Activated T-helper 9 cell treated with anti-CD3 and anti-CD28 coated beads, Interleukin-2, amount 50 U/mL, for 16 hours (primary cell): ENCODE data around the gene IKBKE.

Source experiments
- DNase-seq: peaks from one replicate; pipeline ENCODE4 v3.0.0-alpha.2; 2020; ENCODE audit warnings: low read depth

The IKBKE gene

GRCh38 chr1:206496131-206496793 is 26.0 kb downstream of the IKBKE start:
- DNase-seq: no peak

- DNase-seq: no peak
These were observed 27.1 kb downstream of the IKBKE start for GRCh38 chr1:206497363-206497762.

GRCh38 chr1:206497774-206498173 is 27.5 kb downstream of the IKBKE start:
- DNase-seq: no peak

- DNase-seq: no peak
These were observed 28.4 kb downstream of the IKBKE start for GRCh38 chr1:206498685-206499084.

GRCh38 chr1:206500046-206500445 is 29.8 kb downstream of the IKBKE start:
- DNase-seq: no peak

- no peak for DNase-seq
These were observed 31.6 kb downstream of the IKBKE start for GRCh38 chr1:206501881-206502280.

GRCh38 chr1:206502403-206502802 is 32.1 kb downstream of the IKBKE start:
- DNase-seq: no peak

GRCh38 chr1:206502812-206503211 is 32.5 kb downstream of the IKBKE start:
- no peak for DNase-seq

- peak; percentile 31 for DNase-seq
These were observed 33.5 kb downstream of the IKBKE start for GRCh38 chr1:206503591-206504362.

- DNase-seq: no peak
These were observed 34.1 kb downstream of the IKBKE start for GRCh38 chr1:206504363-206504713.

- no peak for DNase-seq
These were observed 35.6 kb downstream of the IKBKE start for GRCh38 chr1:206505702-206506355.

GRCh38 chr1:206506405-206507283 is 36.4 kb downstream of the IKBKE start:
- no peak for DNase-seq

GRCh38 chr1:206507284-206508129 is 37.2 kb downstream of the IKBKE start, which contains the start of gene RASSF5:
Gene RASSF5, plus strand, starts transcription at chr1:206507531. Its CDS starts 72 bp downstream, at chr1:206507603.
- DNase-seq: peak; percentile 71

- DNase-seq: no peak
These were observed 38.0 kb downstream of the IKBKE start for GRCh38 chr1:206508130-206508889.

- no peak for DNase-seq
These were observed 38.7 kb downstream of the IKBKE start for GRCh38 chr1:206508956-206509355.

GRCh38 chr1:206509612-206510257 is 39.5 kb downstream of the IKBKE start:
- DNase-seq: no peak

GRCh38 chr1:206510371-206510770 is 40.1 kb downstream of the IKBKE start:
- no peak for DNase-seq

- DNase-seq: no peak
These were observed 41.2 kb downstream of the IKBKE start for GRCh38 chr1:206511362-206512057.
